ENCODE results near the gene ZBTB45. TPM values are rescaled to one million over a fixed set of nuclear protein-coding genes. Genes with fewer than 3 reads are reported as not detected.

The ZBTB45 gene
- total and polyA plus RNA-seq, 10 of the 15 experiments (the other 5 are each of a cell fraction or from before 2014, with no cell fraction given), result 0.29 to 17.2 (median 4.2) TPM

- Histone ChIP-seq H3K36me3 (ENCODE audit: control insufficient read depth in 2 of 2, insufficient read depth in 2 of 2, low read length in 1 of 2) (no peaks in the 10 kb centered on the region; a peak in 2 of 4 replicates), H3K27ac (ENCODE audit: control insufficient read depth, insufficient read depth) (no peak overlapping the region), H3K9ac (ENCODE audit: control insufficient read depth, insufficient read depth, low read length) (no peak overlapping the region), H3K4me2 (ENCODE audit: control insufficient read depth, insufficient read depth) (no peak overlapping the region), H3K4me3 (no peak overlapping the region), H3K27me3 (replicated peaks in 1 of 2; ENCODE audit: control insufficient read depth in 2 of 2, insufficient read depth in 2 of 2, low read length in 1 of 2) (no peaks in the 10 kb centered on the region), H3K9me3 (replicated peaks; ENCODE audit: control insufficient read depth, insufficient read depth, low read length) (no peaks in the 10 kb centered on the region), H3K4me1 (ENCODE audit: control insufficient read depth, insufficient read depth, low read length) (peaks cover 17% of the 10 kb centered on the region), H2AFZ (ENCODE audit: control insufficient read depth, low read depth, low read length) (no peak overlapping the region), H4K20me1 (ENCODE audit: control insufficient read depth, insufficient read depth) (no peaks in the 10 kb centered on the region), H3K79me2 (ENCODE audit: control insufficient read depth, insufficient read depth, low read length) (no peaks in the 10 kb centered on the region; the same call in 1 of the 2 replicates)
- WGBS (ENCODE audit: insufficient coverage, insufficient replicate concordance, low lambda C conversion rate, missing lambda C conversion rate), result 76% methylated on average over 25 of the region's 28 CpGs
- in situ Hi-C loops (cut with MboI), result no loop called here
- ChIA-PET POLR2A (no interaction called here), RAD21 (ENCODE audit: unreplicated experiment) (no interaction called here), CTCF (no interaction called here), SMC1A (ENCODE audit: uncharacterized antibody, unreplicated experiment) (no interaction called here)
- no peak for TF ChIP-seq REST (IDR thresholded peaks at IDR 0.05; ENCODE audit: low read depth, low read length)
- TF ChIP-seq MYC (IDR thresholded peaks at IDR 0.05; ENCODE audit: insufficient read depth, insufficient read length, insufficient replicate concordance, low read length, severe bottlenecking), result no peak
- TF ChIP-seq LARP7 (IDR thresholded peaks at IDR 0.05), result no peak
- TF ChIP-seq HSF1 (IDR thresholded peaks at IDR 0.05; ENCODE audit: low read depth, low read length), result no peak
- FAIRE-seq, result no peak
- intact Hi-C loops (cut with micrococcal nuclease; ENCODE audit: unreplicated experiment), result no loop called here
- no peak for ATAC-seq
- no TSS peak for BruUV-seq (replicated peaks)
- no peak for DNase-seq (ENCODE audit: low read depth, low spot score)
These were observed 39.7 kb downstream of the ZBTB45 start for GRCh38 chr19:58479736-58480480.

All from GM12878 (cell line).